Transverse colon (tissue), 4 donors: ENCODE data around the gene VTI1A. TPM values are rescaled to one million over a fixed set of nuclear protein-coding genes. Genes with fewer than 3 reads are reported as not detected.

Source experiments
- DNase-seq: peaks from one replicate; pipeline ENCODE4 v3.0.0-alpha.2; 2019
- H3K27ac ChIP-seq, 4 donors: fragments of 200-600 bp; sonication (generic); 2 replicates each; pipeline ENCODE4 v1.5.1; 2016 to 2018; ENCODE audit warnings: inconsistent platforms in 4 of 4
- H3K27me3 ChIP-seq: fragments of 200-600 bp; sonication (generic); 2 replicates; pipeline ENCODE4 v1.5.1; 2017; ENCODE audit warnings: inconsistent platforms
- H3K36me3 ChIP-seq, 4 donors: fragments of 200-600 bp; sonication (generic); 2 replicates each; pipeline ENCODE4 v1.5.1; 2017 to 2019; ENCODE audit warnings: inconsistent platforms in 4 of 4
- H3K4me1 ChIP-seq, 4 donors: fragments of 200-600 bp; sonication (generic); 2 replicates each; pipeline ENCODE4 v1.5.1; 2017 to 2020; ENCODE audit warnings: inconsistent platforms in 4 of 4
- H3K4me3 ChIP-seq, 4 donors: fragments of 200-600 bp; sonication (generic); 1 replicate in 1 of 4; 2 replicates in 3 of 4; pipeline versions ENCODE4 v1.5.1 to v1.6.1; 2017 to 2019; ENCODE audit warnings: inconsistent platforms in 4 of 4
- H3K9me3 ChIP-seq, 2 donors: fragments of 200-600 bp; sonication (generic); 2 replicates each; pipeline ENCODE4 v1.5.1; 2017 to 2019; ENCODE audit warnings: inconsistent platforms in 2 of 2
- EP300 ChIP-seq: sonication (generic); formaldehyde crosslinking; IDR thresholded peaks from one replicate; pipeline ENCODE4 v1.6.1; 2017; ENCODE audit warnings: antibody characterized with exemption, low read depth
- POLR2A ChIP-seq: fragments of 450-650 bp; IDR thresholded peaks from one replicate; pipeline ENCODE4 v1.6.1; 2016; ENCODE audit warnings: antibody characterized with exemption, mild to moderate bottlenecking, moderate library complexity
- POLR2AphosphoS5 ChIP-seq, 3 donors: sonication (generic); formaldehyde crosslinking; IDR thresholded peaks; one replicate each; pipeline ENCODE4 v1.6.1; 2016; ENCODE audit warnings: antibody characterized with exemption in 3 of 3
- WGBS, 2 donors: methylation state at CpG; one replicate each; pipeline ENCODE4 v1.1.5; 2018; ENCODE audit warnings: low coverage in 1 of 2; 5-methylcytosine and 5-hydroxymethylcytosine counted together
- in situ Hi-C, 4 donors: fragments of 200-750 bp; cut with MboI; loops; one replicate each; pipeline versions ENCODE4 v1.15.0 to v1.15.1; 2017; ENCODE audit warnings: low sequenced_read_pairs in 3 of 4, low pct_ligation_motif_present in 1 of 4, low pct_unique_long_range_greater_than_20kb in 1 of 4
- intact Hi-C: fragments of 100-400 bp; cut with DNase I; formaldehyde crosslinking; loops from one replicate; pipeline ENCODE4 v1.15.1; 2023; ENCODE audit warnings: low total_unique reads
- total RNA-seq, 4 donors: library from RNA; depleted of rRNA; stranded (reverse); fragments of >200 nt; gene quantifications; one replicate each; pipeline ENCODE4 v1.1.0, GENCODE V29; 2016
- TF ChIP-seq, protein P1 (sequence below), 5 experiments: fragments of 200-600 bp in 3 of 5; fragments of 450-650 bp in 2 of 5; sonication (generic) in 3 of 5; IDR thresholded peaks; 1 replicate in 2 of 5; 2 replicates in 3 of 5; pipeline ENCODE4 v1.5.1; 2016 to 2017; ENCODE audit warnings: antibody characterized with exemption in 5 of 5, inconsistent platforms in 3 of 5, mild to moderate bottlenecking in 2 of 5, moderate library complexity in 1 of 5

The VTI1A gene
- total RNA-seq, 4 donors from 2014 or later, result 65.8 to 211 (median 149) TPM

- in situ Hi-C loops (no loop called here), intact Hi-C loops (no loop called here)
- no peak for DNase-seq
- no peaks in the 10 kb centered on the region for H3K9me3 ChIP-seq
- WGBS, 2 donors, result 95 to 97% methylated on average over 7 of the region's 7 CpGs
- H3K27me3 ChIP-seq, result no peaks in the 10 kb centered on the region
- no peaks in the 10 kb centered on the region for H3K4me1 ChIP-seq
- H3K27ac ChIP-seq, result no peak overlapping the region
- TF ChIP-seq POLR2AphosphoS5 (IDR thresholded peaks at IDR 0.05), result no peak
- TF ChIP-seq, protein P1, sequence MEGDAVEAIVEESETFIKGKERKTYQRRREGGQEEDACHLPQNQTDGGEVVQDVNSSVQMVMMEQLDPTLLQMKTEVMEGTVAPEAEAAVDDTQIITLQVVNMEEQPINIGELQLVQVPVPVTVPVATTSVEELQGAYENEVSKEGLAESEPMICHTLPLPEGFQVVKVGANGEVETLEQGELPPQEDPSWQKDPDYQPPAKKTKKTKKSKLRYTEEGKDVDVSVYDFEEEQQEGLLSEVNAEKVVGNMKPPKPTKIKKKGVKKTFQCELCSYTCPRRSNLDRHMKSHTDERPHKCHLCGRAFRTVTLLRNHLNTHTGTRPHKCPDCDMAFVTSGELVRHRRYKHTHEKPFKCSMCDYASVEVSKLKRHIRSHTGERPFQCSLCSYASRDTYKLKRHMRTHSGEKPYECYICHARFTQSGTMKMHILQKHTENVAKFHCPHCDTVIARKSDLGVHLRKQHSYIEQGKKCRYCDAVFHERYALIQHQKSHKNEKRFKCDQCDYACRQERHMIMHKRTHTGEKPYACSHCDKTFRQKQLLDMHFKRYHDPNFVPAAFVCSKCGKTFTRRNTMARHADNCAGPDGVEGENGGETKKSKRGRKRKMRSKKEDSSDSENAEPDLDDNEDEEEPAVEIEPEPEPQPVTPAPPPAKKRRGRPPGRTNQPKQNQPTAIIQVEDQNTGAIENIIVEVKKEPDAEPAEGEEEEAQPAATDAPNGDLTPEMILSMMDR (IDR thresholded peaks at IDR 0.05), result no peak
- TF ChIP-seq EP300, result no peak
- H3K4me3 ChIP-seq, result no peak overlapping the region
- no peaks in the 10 kb centered on the region for H3K36me3 ChIP-seq
Measured at GRCh38 chr10:112613620-112614019, 166.6 kb downstream of the VTI1A start.

DNA sequence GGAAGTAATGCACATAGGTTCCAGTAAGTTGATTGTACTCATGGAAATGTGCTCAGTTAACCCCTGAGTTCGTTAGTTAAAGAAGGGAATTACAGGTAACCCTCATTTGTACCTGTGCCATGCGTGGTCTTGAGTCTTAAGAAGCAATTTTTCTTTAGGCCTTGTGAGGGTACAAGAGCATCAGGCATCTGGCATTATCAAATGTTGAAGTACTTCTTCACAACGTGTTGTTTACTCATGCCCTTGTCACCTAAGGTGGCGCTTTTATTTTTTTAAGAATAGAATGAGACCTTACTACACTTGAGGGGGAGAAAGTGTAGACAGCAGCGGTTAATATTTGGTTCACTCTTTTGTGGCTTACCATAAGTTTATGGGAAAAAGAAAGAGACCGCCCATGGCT, 167.1 kb downstream of the VTI1A start:
- Histone ChIP-seq H3K27me3 (no peaks in the 10 kb centered on the region), H3K9me3 (no peaks in the 10 kb centered on the region), H3K36me3 (no peaks in the 10 kb centered on the region), H3K4me1 (no peaks in the 10 kb centered on the region), H3K27ac (no peak overlapping the region), H3K4me3 (no peak overlapping the region)
- 93 to 94% methylated on average over 6 of the region's 6 CpGs for WGBS, 2 donors
- TF ChIP-seq POLR2AphosphoS5 (IDR thresholded peaks at IDR 0.05) (no peak), POLR2A (no peak), EP300 (no peak)
- TF ChIP-seq, protein P1 (IDR thresholded peaks at IDR 0.05), result no peak
- in situ Hi-C loops, result no loop called here
- intact Hi-C loops, result no loop called here
- no peak for DNase-seq

GRCh38 chr10:112614586-112614985, 167.6 kb downstream of the VTI1A start:
- intact Hi-C loops (no loop called here), in situ Hi-C loops (no loop called here)
- no peaks in the 10 kb centered on the region for H3K4me1 ChIP-seq
- H3K9me3 ChIP-seq, result no peaks in the 10 kb centered on the region
- no peaks in the 10 kb centered on the region for H3K27me3 ChIP-seq
- TF ChIP-seq POLR2AphosphoS5 (IDR thresholded peaks at IDR 0.05) (no peak), EP300 (no peak), POLR2A (no peak)
- TF ChIP-seq, protein P1 (IDR thresholded peaks at IDR 0.05), result no peak
- no peak overlapping the region for H3K4me3 ChIP-seq
- no peaks in the 10 kb centered on the region for H3K36me3 ChIP-seq
- H3K27ac ChIP-seq, result no peak overlapping the region
- WGBS, 2 donors, result 82 to 100% methylated on average over 1 of the region's 1 CpG
- DNase-seq, result no peak

DNA sequence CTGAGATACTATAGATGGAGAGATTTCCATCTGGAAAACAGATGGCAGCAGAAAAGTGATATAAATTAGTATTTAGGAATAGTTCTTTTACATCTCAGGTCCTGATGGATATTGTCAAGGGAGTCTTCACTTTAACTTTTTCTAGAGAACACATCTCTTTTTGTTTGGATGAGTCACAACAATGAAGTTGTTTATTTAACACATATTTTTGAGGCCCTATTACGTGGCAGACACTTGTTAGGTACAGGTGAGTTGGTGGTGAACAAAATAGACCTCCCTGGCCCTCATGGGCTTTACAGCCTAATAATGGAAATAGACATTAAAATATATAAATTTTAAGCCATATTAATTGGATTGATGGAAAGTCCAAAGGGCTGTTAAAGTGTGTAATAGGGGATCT, 168.3 kb downstream of the VTI1A start:
- intact Hi-C loops (no loop called here), in situ Hi-C loops (no loop called here)
- TF ChIP-seq EP300 (no peak), POLR2AphosphoS5 (IDR thresholded peaks at IDR 0.05) (no peak), POLR2A (no peak)
- TF ChIP-seq, protein P1 (IDR thresholded peaks at IDR 0.05), result no peak
- Histone ChIP-seq H3K9me3 (no peaks in the 10 kb centered on the region), H3K36me3 (no peaks in the 10 kb centered on the region), H3K4me3 (no peak overlapping the region), H3K27ac (no peak overlapping the region), H3K27me3 (no peaks in the 10 kb centered on the region), H3K4me1 (no peaks in the 10 kb centered on the region)
- no peak for DNase-seq
- WGBS, 2 donors, result 93 to 100% methylated on average over 1 of the region's 1 CpG
